ENCODE measurements around the gene FMNL1. TPM values are rescaled to one million over a fixed set of nuclear protein-coding genes. Genes with fewer than 3 reads are reported as not detected.
A peak's percentile ranks its signal among the peaks of the same experiment; 100 is the strongest.

Gene FMNL1
- polyA plus RNA-seq, 4 donors: 3.1 to 15.4 (median 6.9) TPM

- FAIRE-seq (no peak), DNase-seq (no peak)
- H3K27ac ChIP-seq (ENCODE audit: low read depth in 1 of 3, low read length in 2 of 3): no peak overlapping the region
- peaks cover 0 to 40% (median 2%) of the 10 kb centered on the region in 3 donors for H3K27me3 ChIP-seq (ENCODE audit: control insufficient read depth in 3 of 3, insufficient read depth in 3 of 3, low read length in 3 of 3)
- H3K4me1 ChIP-seq (ENCODE audit: control insufficient read depth in 3 of 3, insufficient read depth in 2 of 3, low read depth in 1 of 3, low read length in 2 of 3): peaks cover 0 to 3% (median 0%) of the 10 kb centered on the region in 3 donors
- no peak overlapping the region for H3K4me3 ChIP-seq (ENCODE audit: low read depth in 1 of 3, low read length in 3 of 3)
- WGBS, 3 donors: 76 to 85% (median 83%) methylated on average over 3 of the region's 3 CpGs
- H3K36me3 ChIP-seq (ENCODE audit: control insufficient read depth in 3 of 3, insufficient read depth in 2 of 3, low read depth in 1 of 3, low read length in 3 of 3): no peaks in the 10 kb centered on the region
- H3K9me3 ChIP-seq (ENCODE audit: control insufficient read depth in 2 of 2, insufficient read depth in 1 of 2, low read depth in 1 of 2, low read length in 1 of 2): no peaks in the 10 kb centered on the region
Observed at GRCh38 chr17:45220079-45220478, 1.6 kb upstream of the FMNL1 start.

GRCh38 chr17:45222014-45222288 is 266 bp downstream of the FMNL1 start:
- peak overlapping the region in 2 of 3 donors; percentile 73 for H3K4me3 ChIP-seq (ENCODE audit: low read depth in 1 of 3, low read length in 3 of 3)
- FAIRE-seq: no peak
- H3K27me3 ChIP-seq (ENCODE audit: control insufficient read depth in 3 of 3, insufficient read depth in 3 of 3, low read length in 3 of 3): peaks cover 0 to 41% (median 2%) of the 10 kb centered on the region in 3 donors
- peaks cover 0 to 3% (median 0%) of the 10 kb centered on the region in 3 donors for H3K4me1 ChIP-seq (ENCODE audit: control insufficient read depth in 3 of 3, insufficient read depth in 2 of 3, low read depth in 1 of 3, low read length in 2 of 3)
- DNase-seq: no peak
- H3K9me3 ChIP-seq (ENCODE audit: control insufficient read depth in 2 of 2, insufficient read depth in 1 of 2, low read depth in 1 of 2, low read length in 1 of 2): no peaks in the 10 kb centered on the region
- 0 to 2% (median 1%) methylated on average over 14 to 38 of the region's 38 CpGs for WGBS, 3 donors
- H3K27ac ChIP-seq (ENCODE audit: low read depth in 1 of 3, low read length in 2 of 3): peak overlapping the region in 2 of 3 donors; percentile 27 to 90
- H3K36me3 ChIP-seq (ENCODE audit: control insufficient read depth in 3 of 3, insufficient read depth in 2 of 3, low read depth in 1 of 3, low read length in 3 of 3): no peaks in the 10 kb centered on the region

- peak overlapping the region in 2 of 3 donors; percentile 27 to 90 for H3K27ac ChIP-seq (ENCODE audit: low read depth in 1 of 3, low read length in 2 of 3)
- FAIRE-seq (no peak), DNase-seq (peak in 1 of 2 donors; percentile 27)
- no peaks in the 10 kb centered on the region for H3K36me3 ChIP-seq (ENCODE audit: control insufficient read depth in 3 of 3, insufficient read depth in 2 of 3, low read depth in 1 of 3, low read length in 3 of 3)
- peaks cover 0 to 3% (median 0%) of the 10 kb centered on the region in 3 donors for H3K4me1 ChIP-seq (ENCODE audit: control insufficient read depth in 3 of 3, insufficient read depth in 2 of 3, low read depth in 1 of 3, low read length in 2 of 3)
- no peaks in the 10 kb centered on the region for H3K9me3 ChIP-seq (ENCODE audit: control insufficient read depth in 2 of 2, insufficient read depth in 1 of 2, low read depth in 1 of 2, low read length in 1 of 2)
- peak overlapping the region; percentile 24 to 73 (median 73) for H3K4me3 ChIP-seq (ENCODE audit: low read depth in 1 of 3, low read length in 3 of 3)
- WGBS, 3 donors: 12 to 24% (median 14%) methylated on average over 22 to 33 of the region's 33 CpGs
- H3K27me3 ChIP-seq (ENCODE audit: control insufficient read depth in 3 of 3, insufficient read depth in 3 of 3, low read length in 3 of 3): peaks cover 0 to 41% (median 2%) of the 10 kb centered on the region in 3 donors
Observed at GRCh38 chr17:45222289-45222995, 757 bp downstream of the FMNL1 start.

- WGBS, 3 donors: 52 to 79% (median 53%) methylated on average over 8 of the region's 8 CpGs
- Histone ChIP-seq H3K27ac (ENCODE audit: low read depth in 1 of 3, low read length in 2 of 3) (peak overlapping the region in 2 of 3 donors; percentile 27 to 90), H3K9me3 (ENCODE audit: control insufficient read depth in 2 of 2, insufficient read depth in 1 of 2, low read depth in 1 of 2, low read length in 1 of 2) (no peaks in the 10 kb centered on the region), H3K4me1 (ENCODE audit: control insufficient read depth in 3 of 3, insufficient read depth in 2 of 3, low read depth in 1 of 3, low read length in 2 of 3) (peaks cover 0 to 3% (median 0%) of the 10 kb centered on the region in 3 donors), H3K36me3 (ENCODE audit: control insufficient read depth in 3 of 3, insufficient read depth in 2 of 3, low read depth in 1 of 3, low read length in 3 of 3) (no peaks in the 10 kb centered on the region), H3K27me3 (ENCODE audit: control insufficient read depth in 3 of 3, insufficient read depth in 3 of 3, low read length in 3 of 3) (peaks cover 0 to 41% (median 2%) of the 10 kb centered on the region in 3 donors), H3K4me3 (ENCODE audit: low read depth in 1 of 3, low read length in 3 of 3) (peak overlapping the region in 2 of 3 donors; percentile 73)
- FAIRE-seq (no peak), DNase-seq (peak in 1 of 2 donors; percentile 2)
Observed at GRCh38 chr17:45222996-45223538, 1.4 kb downstream of the FMNL1 start.

GRCh38 chr17:45223539-45224528 is 2.1 kb downstream of the FMNL1 start:
- DNase-seq: peak in 1 of 2 donors; percentile 1
- no peak for FAIRE-seq
- Histone ChIP-seq H3K4me1 (ENCODE audit: control insufficient read depth in 3 of 3, insufficient read depth in 2 of 3, low read depth in 1 of 3, low read length in 2 of 3) (peaks cover 0 to 10% (median 0%) of the 10 kb centered on the region in 3 donors), H3K27ac (ENCODE audit: low read depth in 1 of 3, low read length in 2 of 3) (peak overlapping the region in 2 of 3 donors; percentile 38 to 90), H3K36me3 (ENCODE audit: control insufficient read depth in 3 of 3, insufficient read depth in 2 of 3, low read depth in 1 of 3, low read length in 3 of 3) (no peaks in the 10 kb centered on the region), H3K4me3 (ENCODE audit: low read depth in 1 of 3, low read length in 3 of 3) (peak overlapping the region in 1 of 3 donors; percentile 73), H3K9me3 (ENCODE audit: control insufficient read depth in 2 of 2, insufficient read depth in 1 of 2, low read depth in 1 of 2, low read length in 1 of 2) (no peaks in the 10 kb centered on the region), H3K27me3 (ENCODE audit: control insufficient read depth in 3 of 3, insufficient read depth in 3 of 3, low read length in 3 of 3) (peaks cover 0 to 41% (median 2%) of the 10 kb centered on the region in 3 donors)
- WGBS, 3 donors: 71 to 79% (median 75%) methylated on average over 12 of the region's 12 CpGs

- DNase-seq (no peak), FAIRE-seq (no peak)
- Histone ChIP-seq H3K4me1 (ENCODE audit: control insufficient read depth in 3 of 3, insufficient read depth in 2 of 3, low read depth in 1 of 3, low read length in 2 of 3) (peaks cover 0 to 18% (median 2%) of the 10 kb centered on the region in 3 donors), H3K36me3 (ENCODE audit: control insufficient read depth in 3 of 3, insufficient read depth in 2 of 3, low read depth in 1 of 3, low read length in 3 of 3) (no peaks in the 10 kb centered on the region), H3K27ac (ENCODE audit: low read depth in 1 of 3, low read length in 2 of 3) (peak overlapping the region in 2 of 3 donors; percentile 38 to 90), H3K27me3 (ENCODE audit: control insufficient read depth in 3 of 3, insufficient read depth in 3 of 3, low read length in 3 of 3) (peaks cover 0 to 41% (median 2%) of the 10 kb centered on the region in 3 donors), H3K9me3 (ENCODE audit: control insufficient read depth in 2 of 2, insufficient read depth in 1 of 2, low read depth in 1 of 2, low read length in 1 of 2) (no peaks in the 10 kb centered on the region), H3K4me3 (ENCODE audit: low read depth in 1 of 3, low read length in 3 of 3) (peak overlapping the region in 1 of 3 donors; percentile 73)
- 68 to 83% (median 79%) methylated on average over 9 of the region's 9 CpGs for WGBS, 3 donors
Observed at GRCh38 chr17:45224671-45225050, 3.0 kb downstream of the FMNL1 start.

GRCh38 chr17:45225051-45225700 is 3.5 kb downstream of the FMNL1 start:
- FAIRE-seq: no peak
- WGBS, 3 donors: 63 to 78% (median 63%) methylated on average over 7 of the region's 7 CpGs
- peak overlapping the region in 2 of 3 donors; percentile 38 to 90 for H3K27ac ChIP-seq (ENCODE audit: low read depth in 1 of 3, low read length in 2 of 3)

More at GRCh38 chr17:45225051-45225700, 3.5 kb downstream of the FMNL1 start:
- no peaks in the 10 kb centered on the region for H3K9me3 ChIP-seq (ENCODE audit: control insufficient read depth in 2 of 2, insufficient read depth in 1 of 2, low read depth in 1 of 2, low read length in 1 of 2)
- peaks cover 0 to 19% (median 3%) of the 10 kb centered on the region in 3 donors for H3K4me1 ChIP-seq (ENCODE audit: control insufficient read depth in 3 of 3, insufficient read depth in 2 of 3, low read depth in 1 of 3, low read length in 2 of 3)
- peaks cover 0 to 39% (median 2%) of the 10 kb centered on the region in 3 donors for H3K27me3 ChIP-seq (ENCODE audit: control insufficient read depth in 3 of 3, insufficient read depth in 3 of 3, low read length in 3 of 3)
- H3K4me3 ChIP-seq (ENCODE audit: low read depth in 1 of 3, low read length in 3 of 3): peak overlapping the region in 1 of 3 donors; percentile 73
- no peak for DNase-seq
- no peaks in the 10 kb centered on the region for H3K36me3 ChIP-seq (ENCODE audit: control insufficient read depth in 3 of 3, insufficient read depth in 2 of 3, low read depth in 1 of 3, low read length in 3 of 3)

Measured in small intestine (tissue), 7 donors.